Left ventricle myocardium inferior (tissue), 1 donor: ENCODE measurements around the gene ATXN10. TPM values are rescaled to one million over a fixed set of nuclear protein-coding genes. Genes with fewer than 3 reads are reported as not detected.
"Not testable (repeated sequence)": the region's sequence is repeated elsewhere in the genome, so short reads cannot be mapped to it uniquely, and the experiment has no call there.

ENCODE experiments used
- DNase-seq: peaks from one replicate; pipeline ENCODE4 v3.0.0-alpha.2; 2020
- H3K27ac ChIP-seq: fragments of 200-600 bp; replicated peaks from 2 replicates; pipeline ENCODE4 v1.8.0; 2021
- H3K27me3 ChIP-seq: fragments of 200-600 bp; 2 replicates; pipeline ENCODE4 v1.8.0; 2021; ENCODE audit warnings: low read depth
- H3K36me3 ChIP-seq: fragments of 200-600 bp; 2 replicates; pipeline ENCODE4 v1.8.0; 2021
- H3K4me1 ChIP-seq: fragments of 200-600 bp; 2 replicates; pipeline ENCODE4 v1.8.0; 2021
- H3K4me3 ChIP-seq: fragments of 200-600 bp; 2 replicates; pipeline ENCODE4 v1.8.0; 2021; ENCODE audit warnings: mild to moderate bottlenecking, moderate library complexity
- H3K9me3 ChIP-seq: fragments of 200-600 bp; replicated peaks from 2 replicates; pipeline ENCODE4 v1.8.0; 2021
- intact Hi-C: fragments of 100-400 bp; cut with micrococcal nuclease; formaldehyde crosslinking; loops from one replicate; pipeline ENCODE4 v1.11.0; 2022
- long read RNA-seq: library from polyadenylated mRNA; unstranded; transcript quantifications from one replicate; pipeline ENCODE4 v2.0.0, GENCODE V29; 2021
- total RNA-seq: library from RNA; stranded (reverse); fragmentation: NEBNext Ultra II Directional; extraction: Animal tissue kit (Norgen Biotek cat#: 25700); gene quantifications from one replicate; pipeline ENCODE4 v1.2.1, GENCODE V29; 2021
- TF ChIP-seq, protein P1 (sequence below): fragments of 200-600 bp; IDR thresholded peaks from 2 replicates; pipeline ENCODE4 v1.8.0; 2021; ENCODE audit warnings: antibody characterized with exemption, mild to moderate bottlenecking, borderline replicate concordance
- donor health status: DM: no; HTN: yes; CAD: no; lungs with severe emphysema.

Gene ATXN10, protein sequence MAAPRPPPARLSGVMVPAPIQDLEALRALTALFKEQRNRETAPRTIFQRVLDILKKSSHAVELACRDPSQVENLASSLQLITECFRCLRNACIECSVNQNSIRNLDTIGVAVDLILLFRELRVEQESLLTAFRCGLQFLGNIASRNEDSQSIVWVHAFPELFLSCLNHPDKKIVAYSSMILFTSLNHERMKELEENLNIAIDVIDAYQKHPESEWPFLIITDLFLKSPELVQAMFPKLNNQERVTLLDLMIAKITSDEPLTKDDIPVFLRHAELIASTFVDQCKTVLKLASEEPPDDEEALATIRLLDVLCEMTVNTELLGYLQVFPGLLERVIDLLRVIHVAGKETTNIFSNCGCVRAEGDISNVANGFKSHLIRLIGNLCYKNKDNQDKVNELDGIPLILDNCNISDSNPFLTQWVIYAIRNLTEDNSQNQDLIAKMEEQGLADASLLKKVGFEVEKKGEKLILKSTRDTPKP
- 148 TPM for total RNA-seq
- long read RNA-seq, transcript ATXN10-201 (12 exons, 3,329 nt), result major isoform, 211 of 224 reads
- long read RNA-seq, partial matches to known transcripts, result 5 of 224 reads
- long read RNA-seq, other reads (novel, unspliced or antisense), result 7 of 224 reads

DNA sequence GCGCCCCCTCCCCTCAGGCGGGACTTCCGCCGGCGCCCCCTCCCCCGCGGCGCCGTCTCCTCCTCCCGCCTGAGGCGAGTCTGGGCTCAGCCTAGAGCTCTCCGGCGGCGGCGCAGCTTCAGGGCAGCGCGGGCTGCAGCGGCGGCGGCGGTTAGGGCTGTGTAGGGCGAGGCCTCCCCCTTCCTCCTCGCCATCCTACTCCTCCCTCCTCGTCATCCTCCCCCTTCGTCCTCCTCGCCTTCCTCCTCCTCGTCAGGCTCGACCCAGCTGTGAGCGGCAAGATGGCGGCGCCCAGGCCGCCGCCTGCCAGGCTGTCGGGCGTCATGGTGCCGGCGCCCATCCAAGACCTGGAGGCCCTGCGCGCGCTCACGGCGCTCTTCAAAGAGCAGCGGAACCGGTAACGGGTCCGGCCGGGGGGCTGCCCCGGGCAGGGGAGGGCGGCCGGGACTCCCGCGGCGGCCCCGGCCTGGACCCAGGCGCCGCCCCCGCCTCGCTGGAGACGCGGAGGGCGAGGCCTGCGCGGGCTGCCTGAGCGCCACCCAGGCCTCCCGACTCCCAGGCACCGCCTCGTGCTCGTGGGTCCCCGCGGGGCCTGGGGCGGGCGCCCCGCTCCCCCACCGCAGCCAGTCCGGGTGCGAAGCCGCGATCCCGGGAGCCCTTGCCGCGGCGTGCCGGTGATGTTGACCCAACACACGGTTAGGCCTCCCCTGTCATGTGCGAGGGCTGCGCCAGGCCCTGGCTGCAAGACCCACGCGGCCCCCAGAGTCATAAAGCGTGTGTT, at the start of gene ATXN10:
Gene ATXN10, plus strand, starts transcription at position 52 of the 781 bp plus-strand sequence. Its CDS starts 230 bp downstream, at position 282.
- peak; percentile 69 for DNase-seq
- H3K4me1 ChIP-seq, result peaks cover 45% of the 10 kb centered on the region

DNA sequence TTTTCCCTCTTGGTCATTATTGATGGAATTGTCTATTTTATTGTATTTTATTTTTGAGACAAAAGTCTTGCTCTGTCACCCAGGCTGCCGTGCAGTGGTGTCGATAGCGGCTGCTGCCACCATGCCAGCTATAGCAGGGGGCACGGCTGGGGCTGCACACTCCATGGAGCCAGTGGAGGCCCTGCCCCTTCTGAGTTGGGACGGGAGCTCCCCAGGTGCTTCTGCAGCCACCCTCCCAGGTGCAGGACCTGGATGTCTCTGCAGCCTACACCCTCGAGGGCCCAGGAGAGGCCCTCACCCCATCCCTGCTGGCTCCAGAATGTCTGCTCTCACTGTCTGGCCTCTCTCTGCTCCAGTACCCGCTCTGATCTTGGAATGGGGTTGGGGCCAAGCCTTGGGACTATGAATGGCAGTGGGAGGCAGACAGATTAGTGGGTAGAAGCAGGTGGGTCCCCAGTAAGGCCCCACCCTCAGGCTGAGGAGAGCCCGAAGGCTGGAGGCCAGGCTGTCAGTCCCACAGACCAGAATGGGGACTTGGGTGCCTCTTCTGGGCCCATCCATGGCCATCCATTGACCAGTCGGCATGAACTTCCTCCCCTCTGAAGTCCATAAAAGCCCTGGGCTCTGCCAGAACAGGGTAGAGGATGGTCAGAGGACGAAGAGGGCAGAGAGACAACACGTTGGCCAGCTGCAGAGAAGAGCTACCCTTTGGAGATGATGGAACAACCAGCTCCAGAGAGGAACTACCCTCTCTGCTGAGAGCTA, 49.6 kb upstream of the ATXN10 start:
- Histone ChIP-seq H3K4me1 (no peaks in the 10 kb centered on the region), H3K9me3 (peaks cover 9% of the 10 kb centered on the region), H3K4me3 (no peak overlapping the region), H3K36me3 (no peaks in the 10 kb centered on the region), H3K27me3 (peaks cover 39% of the 10 kb centered on the region), H3K27ac (no peak overlapping the region)
- TF ChIP-seq, protein P1, sequence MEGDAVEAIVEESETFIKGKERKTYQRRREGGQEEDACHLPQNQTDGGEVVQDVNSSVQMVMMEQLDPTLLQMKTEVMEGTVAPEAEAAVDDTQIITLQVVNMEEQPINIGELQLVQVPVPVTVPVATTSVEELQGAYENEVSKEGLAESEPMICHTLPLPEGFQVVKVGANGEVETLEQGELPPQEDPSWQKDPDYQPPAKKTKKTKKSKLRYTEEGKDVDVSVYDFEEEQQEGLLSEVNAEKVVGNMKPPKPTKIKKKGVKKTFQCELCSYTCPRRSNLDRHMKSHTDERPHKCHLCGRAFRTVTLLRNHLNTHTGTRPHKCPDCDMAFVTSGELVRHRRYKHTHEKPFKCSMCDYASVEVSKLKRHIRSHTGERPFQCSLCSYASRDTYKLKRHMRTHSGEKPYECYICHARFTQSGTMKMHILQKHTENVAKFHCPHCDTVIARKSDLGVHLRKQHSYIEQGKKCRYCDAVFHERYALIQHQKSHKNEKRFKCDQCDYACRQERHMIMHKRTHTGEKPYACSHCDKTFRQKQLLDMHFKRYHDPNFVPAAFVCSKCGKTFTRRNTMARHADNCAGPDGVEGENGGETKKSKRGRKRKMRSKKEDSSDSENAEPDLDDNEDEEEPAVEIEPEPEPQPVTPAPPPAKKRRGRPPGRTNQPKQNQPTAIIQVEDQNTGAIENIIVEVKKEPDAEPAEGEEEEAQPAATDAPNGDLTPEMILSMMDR, result no peak
- intact Hi-C loops, result no loop called here
- DNase-seq, result no peak

More for the DNA sequence above, at the start of gene ATXN10:
- H3K4me3 ChIP-seq, result peak within 1 kb of the TSS; percentile 91
- H3K36me3 ChIP-seq, result no peaks in the 10 kb centered on the region
- H3K27ac ChIP-seq, result peak within 1 kb of the TSS; percentile 84
- intact Hi-C loops, result no loop called here
- TF ChIP-seq, protein P1, result no peak
- no peaks in the 10 kb centered on the region for H3K27me3 ChIP-seq
- no peaks in the 10 kb centered on the region for H3K9me3 ChIP-seq

DNA sequence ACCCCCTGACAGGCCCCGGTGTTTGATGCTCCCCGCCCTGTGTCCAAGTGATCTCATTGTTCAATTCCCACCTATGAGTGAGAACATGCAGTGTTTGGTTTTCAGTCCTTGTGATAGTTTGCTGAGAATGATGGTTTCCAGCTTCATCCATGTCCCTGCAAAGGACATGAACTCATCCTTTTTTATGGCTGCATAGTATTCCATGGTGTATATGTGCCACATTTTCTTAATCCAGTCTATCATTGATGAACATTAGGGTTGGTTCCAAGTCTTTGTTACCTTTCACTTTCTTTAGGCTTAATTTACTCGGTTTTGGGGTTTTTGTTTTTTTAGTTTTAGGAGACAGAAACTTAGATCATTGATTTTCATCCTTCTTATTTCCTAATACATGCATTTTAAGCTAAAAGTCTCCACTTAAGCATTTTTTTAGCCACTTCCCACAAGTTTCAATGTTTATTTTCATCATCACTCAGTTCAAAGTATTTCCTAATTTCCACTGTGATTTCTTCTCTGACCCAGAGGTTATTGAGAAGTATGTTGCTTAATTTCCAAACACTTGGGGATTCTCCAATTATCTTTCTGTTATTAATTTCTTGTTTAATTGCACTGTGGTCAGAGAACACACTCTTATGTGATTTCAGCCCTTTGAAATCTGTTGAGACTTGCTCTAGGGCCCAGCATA, 48.0 kb upstream of the ATXN10 start:
- DNase-seq, intact Hi-C loops, H3K36me3 ChIP-seq, H3K4me1 ChIP-seq, H3K9me3 ChIP-seq, H3K27ac ChIP-seq, H3K4me3 ChIP-seq: not testable (repeated sequence)
- H3K27me3 ChIP-seq, result peaks cover 53% of the 10 kb centered on the region

DNA sequence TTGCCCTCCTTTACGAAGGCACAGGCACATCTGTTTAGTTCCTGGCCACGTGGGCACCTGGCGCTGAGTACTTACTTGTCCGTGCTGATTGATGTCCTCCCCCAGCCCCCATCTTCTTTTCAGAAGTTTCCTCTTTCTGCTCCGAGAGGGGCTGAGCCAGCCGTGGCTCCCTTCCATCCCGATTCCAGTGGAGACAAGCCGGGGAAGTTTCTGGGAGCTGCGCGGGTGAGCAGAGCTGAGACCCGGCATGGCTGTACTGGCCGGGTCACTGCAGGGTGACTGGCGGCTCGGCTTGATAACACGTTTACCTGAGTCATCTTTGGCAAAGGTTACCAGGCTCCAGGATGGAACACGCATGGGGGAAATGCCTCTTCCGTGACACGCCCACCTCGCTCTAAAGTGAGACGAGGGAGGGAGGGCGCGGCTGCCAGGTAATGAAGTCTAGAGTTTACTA, 45.4 kb upstream of the ATXN10 start:
- intact Hi-C loops, result no loop called here
- H3K27me3 ChIP-seq, result peaks cover 77% of the 10 kb centered on the region

More for the DNA sequence above, 45.4 kb upstream of the ATXN10 start:
- no peak for DNase-seq
- H3K27ac ChIP-seq, result no peak overlapping the region
- no peaks in the 10 kb centered on the region for H3K9me3 ChIP-seq
- no peaks in the 10 kb centered on the region for H3K4me1 ChIP-seq
- TF ChIP-seq, protein P1, result no peak
- H3K4me3 ChIP-seq, result no peak overlapping the region
- no peaks in the 10 kb centered on the region for H3K36me3 ChIP-seq
